Raji (cell line): Measurements from ENCODE around the gene TUBA4A.

Experiments used
- POLR2A ChIP-seq: IDR thresholded peaks from 2 replicates; pipeline ENCODE4 v1.6.1; 2011; ENCODE audit warnings: low read depth, low read length, control low read depth; ENCODE audit not compliant: insufficient read depth

The TUBA4A gene

GRCh38 chr2:219279151-219279915, 25.6 kb upstream of the TUBA4A start, which contains the start of gene DNAJB2:
Gene DNAJB2 (plus strand): TSS chr2:219279366. CDS start chr2:219279834, 468 bp downstream.
- TF ChIP-seq POLR2A: peak; percentile 74

GRCh38 chr2:219278655-219279150, 25.0 kb upstream of the TUBA4A start:
- no peak for TF ChIP-seq POLR2A

- TF ChIP-seq POLR2A: peak; percentile 91
These were observed 24.3 kb upstream of the TUBA4A start for GRCh38 chr2:219277703-219278654.

GRCh38 chr2:219274361-219274921, 20.7 kb upstream of the TUBA4A start:
- TF ChIP-seq POLR2A: no peak

- TF ChIP-seq POLR2A: no peak
These were observed 20.2 kb upstream of the TUBA4A start for GRCh38 chr2:219273937-219274336.

- no peak for TF ChIP-seq POLR2A
These were observed 19.3 kb upstream of the TUBA4A start for GRCh38 chr2:219272995-219273394.

GRCh38 chr2:219272356-219272755, 18.6 kb upstream of the TUBA4A start:
- TF ChIP-seq POLR2A: no peak

GRCh38 chr2:219271021-219271420, 17.3 kb upstream of the TUBA4A start:
- TF ChIP-seq POLR2A: no peak

- TF ChIP-seq POLR2A: no peak
These were observed 16.3 kb upstream of the TUBA4A start for GRCh38 chr2:219270055-219270372.

- no peak for TF ChIP-seq POLR2A
These were observed 15.8 kb upstream of the TUBA4A start for GRCh38 chr2:219269362-219270054.

- no peak for TF ChIP-seq POLR2A
These were observed 14.6 kb upstream of the TUBA4A start for GRCh38 chr2:219268294-219268693.

- no peak for TF ChIP-seq POLR2A
These were observed 13.2 kb upstream of the TUBA4A start for GRCh38 chr2:219266886-219267285.

GRCh38 chr2:219266232-219266631, 12.5 kb upstream of the TUBA4A start:
- no peak for TF ChIP-seq POLR2A

GRCh38 chr2:219261024-219261855, 7.5 kb upstream of the TUBA4A start:
- no peak for TF ChIP-seq POLR2A

GRCh38 chr2:219254590-219255201, 978 bp upstream of the TUBA4A start:
- TF ChIP-seq POLR2A: no peak
